Measurements from ENCODE around the gene CA11. TPM values are rescaled to one million over a fixed set of nuclear protein-coding genes. Genes with fewer than 3 reads are reported as not detected.

CA11 gene
- total and polyA plus RNA-seq, 2 experiments from 2014 or later = 8.8 to 29.7 TPM

DNA sequence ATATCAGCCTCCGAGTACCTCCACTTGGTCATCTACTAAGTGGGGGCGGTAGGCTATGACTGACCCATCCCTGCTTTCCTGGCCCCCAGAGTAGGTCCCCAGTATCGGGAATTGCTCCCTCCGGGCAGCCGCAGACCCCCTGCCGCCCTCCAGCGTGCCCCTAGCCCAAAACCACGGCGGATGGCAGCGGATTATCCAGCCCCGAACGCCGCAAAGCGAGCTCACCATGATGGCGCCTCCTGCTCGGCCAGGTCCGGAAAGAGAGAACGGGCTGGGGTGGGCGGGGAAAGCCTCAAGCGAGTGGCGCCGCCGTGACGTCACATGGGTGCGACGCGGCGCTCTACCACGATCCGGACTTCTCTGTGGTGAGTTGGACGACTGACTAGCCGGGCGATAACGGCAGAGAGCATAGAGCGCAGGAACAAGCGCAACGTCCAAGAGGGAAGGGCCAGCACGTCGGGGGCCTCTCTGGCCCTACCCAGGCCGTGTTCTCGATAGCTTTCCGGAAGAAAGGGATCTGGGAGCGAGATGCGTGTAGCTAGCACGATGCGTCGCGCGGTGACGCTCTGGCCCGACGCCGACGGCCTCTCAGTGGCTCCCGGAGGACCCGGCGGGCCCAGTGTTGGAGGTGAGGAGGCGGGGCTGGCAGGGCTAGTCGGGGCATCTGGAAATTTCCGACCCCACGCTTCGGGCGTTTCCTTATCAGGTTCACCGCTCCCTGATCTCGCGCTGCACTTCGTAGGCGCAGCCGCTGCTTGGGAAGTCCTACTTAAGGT is 26.9 kb downstream of the CA11 start, which contains the start of the genes RPL18 and SPHK2:
RPL18 (minus strand) TSS at position 263 of the 776 bp plus-strand sequence; CDS start at position 228, 35 bp downstream.
SPHK2 (plus strand) TSS at position 591 of the 776 bp plus-strand sequence. CDS start 1,009 bp downstream, outside the sequence.
- peaks cover 35% of the 10 kb centered on the region for H3K27me3 Mint-ChIP-seq (ENCODE audit: insufficient read depth, low read depth, poor library complexity)
- peak; percentile 98 for DNase-seq (ENCODE audit: low spot score)
- peak within 1 kb of the TSS; percentile 99 for H3K27ac ChIP-seq (ENCODE audit: low read depth)
- H3K79me2 ChIP-seq (replicated peaks; ENCODE audit: insufficient read depth) = peaks cover 40% of the 10 kb centered on the region
- peak within 1 kb of the TSS; percentile 15; the same call in 1 of the 2 replicates for H2AFZ ChIP-seq
- H3K4me3 Mint-ChIP-seq = peak within 1 kb of the TSS; percentile 93
- peak within 1 kb of the TSS; percentile 99 for H3K4me2 ChIP-seq
- peak within 1 kb of the TSS; percentile 97 for H3K4me3 ChIP-seq
- ATAC-seq = peak; percentile 66
- H3F3A ChIP-seq (replicated peaks; ENCODE audit: low read depth) = peaks cover 45% of the 10 kb centered on the region
- H3K4me1 Mint-ChIP-seq = peaks cover 49% of the 10 kb centered on the region
- no peak for TF ChIP-seq STAT1 (IDR thresholded peaks at IDR 0.05; ENCODE audit: unreplicated experiment)
- no peak for TF ChIP-seq EZH2 (IDR thresholded peaks at IDR 0.05; ENCODE audit: low read depth, unreplicated experiment)
- TF ChIP-seq EZH2phosphoT487 (IDR thresholded peaks at IDR 0.05; ENCODE audit: unreplicated experiment) = no peak
- no peak for TF ChIP-seq ZNF331 (CRISPR knock-in tag; IDR thresholded peaks at IDR 0.05; ENCODE audit: low read depth)
- TF ChIP-seq ZNF114 (CRISPR knock-in tag; IDR thresholded peaks at IDR 0.05) = no peak
- TF ChIP-seq ETS1 (IDR thresholded peaks at IDR 0.05) = peak; percentile 97
- peak; percentile 94 for TF ChIP-seq POLR2AphosphoS5 (IDR thresholded peaks at IDR 0.05; ENCODE audit: low read depth)
- peak; percentile 75 for TF ChIP-seq JUNB (IDR thresholded peaks at IDR 0.05; ENCODE audit: unreplicated experiment)
- no peak for TF ChIP-seq ZNF462 (CRISPR knock-in tag; IDR thresholded peaks at IDR 0.05)
- TF ChIP-seq, protein P1, sequence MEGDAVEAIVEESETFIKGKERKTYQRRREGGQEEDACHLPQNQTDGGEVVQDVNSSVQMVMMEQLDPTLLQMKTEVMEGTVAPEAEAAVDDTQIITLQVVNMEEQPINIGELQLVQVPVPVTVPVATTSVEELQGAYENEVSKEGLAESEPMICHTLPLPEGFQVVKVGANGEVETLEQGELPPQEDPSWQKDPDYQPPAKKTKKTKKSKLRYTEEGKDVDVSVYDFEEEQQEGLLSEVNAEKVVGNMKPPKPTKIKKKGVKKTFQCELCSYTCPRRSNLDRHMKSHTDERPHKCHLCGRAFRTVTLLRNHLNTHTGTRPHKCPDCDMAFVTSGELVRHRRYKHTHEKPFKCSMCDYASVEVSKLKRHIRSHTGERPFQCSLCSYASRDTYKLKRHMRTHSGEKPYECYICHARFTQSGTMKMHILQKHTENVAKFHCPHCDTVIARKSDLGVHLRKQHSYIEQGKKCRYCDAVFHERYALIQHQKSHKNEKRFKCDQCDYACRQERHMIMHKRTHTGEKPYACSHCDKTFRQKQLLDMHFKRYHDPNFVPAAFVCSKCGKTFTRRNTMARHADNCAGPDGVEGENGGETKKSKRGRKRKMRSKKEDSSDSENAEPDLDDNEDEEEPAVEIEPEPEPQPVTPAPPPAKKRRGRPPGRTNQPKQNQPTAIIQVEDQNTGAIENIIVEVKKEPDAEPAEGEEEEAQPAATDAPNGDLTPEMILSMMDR (conservative IDR thresholded peaks at IDR 0.05; ENCODE audit: low read depth in 2 of 2) = no peak
- TF ChIP-seq, protein P2, sequence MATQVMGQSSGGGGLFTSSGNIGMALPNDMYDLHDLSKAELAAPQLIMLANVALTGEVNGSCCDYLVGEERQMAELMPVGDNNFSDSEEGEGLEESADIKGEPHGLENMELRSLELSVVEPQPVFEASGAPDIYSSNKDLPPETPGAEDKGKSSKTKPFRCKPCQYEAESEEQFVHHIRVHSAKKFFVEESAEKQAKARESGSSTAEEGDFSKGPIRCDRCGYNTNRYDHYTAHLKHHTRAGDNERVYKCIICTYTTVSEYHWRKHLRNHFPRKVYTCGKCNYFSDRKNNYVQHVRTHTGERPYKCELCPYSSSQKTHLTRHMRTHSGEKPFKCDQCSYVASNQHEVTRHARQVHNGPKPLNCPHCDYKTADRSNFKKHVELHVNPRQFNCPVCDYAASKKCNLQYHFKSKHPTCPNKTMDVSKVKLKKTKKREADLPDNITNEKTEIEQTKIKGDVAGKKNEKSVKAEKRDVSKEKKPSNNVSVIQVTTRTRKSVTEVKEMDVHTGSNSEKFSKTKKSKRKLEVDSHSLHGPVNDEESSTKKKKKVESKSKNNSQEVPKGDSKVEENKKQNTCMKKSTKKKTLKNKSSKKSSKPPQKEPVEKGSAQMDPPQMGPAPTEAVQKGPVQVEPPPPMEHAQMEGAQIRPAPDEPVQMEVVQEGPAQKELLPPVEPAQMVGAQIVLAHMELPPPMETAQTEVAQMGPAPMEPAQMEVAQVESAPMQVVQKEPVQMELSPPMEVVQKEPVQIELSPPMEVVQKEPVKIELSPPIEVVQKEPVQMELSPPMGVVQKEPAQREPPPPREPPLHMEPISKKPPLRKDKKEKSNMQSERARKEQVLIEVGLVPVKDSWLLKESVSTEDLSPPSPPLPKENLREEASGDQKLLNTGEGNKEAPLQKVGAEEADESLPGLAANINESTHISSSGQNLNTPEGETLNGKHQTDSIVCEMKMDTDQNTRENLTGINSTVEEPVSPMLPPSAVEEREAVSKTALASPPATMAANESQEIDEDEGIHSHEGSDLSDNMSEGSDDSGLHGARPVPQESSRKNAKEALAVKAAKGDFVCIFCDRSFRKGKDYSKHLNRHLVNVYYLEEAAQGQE (IDR thresholded peaks at IDR 0.05; ENCODE audit: unreplicated experiment) = no peak
- peak; percentile 100 for TF ChIP-seq CREB1 (CRISPR knock-in tag; IDR thresholded peaks at IDR 0.05; ENCODE audit: low read depth)
- no peak for TF ChIP-seq NANOG (IDR thresholded peaks at IDR 0.05; ENCODE audit: borderline replicate concordance)
- H3K27ac Mint-ChIP-seq = peak within 1 kb of the TSS; percentile 98
- peaks cover 32% of the 10 kb centered on the region for H3K36me3 ChIP-seq (ENCODE audit: insufficient read depth)
- H3K9me3 Mint-ChIP-seq = no peaks in the 10 kb centered on the region; the same call in 1 of the 3 replicates
- H4K20me1 ChIP-seq (replicated peaks; ENCODE audit: insufficient read depth) = peaks cover 21% of the 10 kb centered on the region
- H3K4me1 ChIP-seq (ENCODE audit: insufficient read depth) = peaks cover 37% of the 10 kb centered on the region
- no peaks in the 10 kb centered on the region for H3K27me3 ChIP-seq (ENCODE audit: insufficient read depth)
- no peaks in the 10 kb centered on the region for H3K9me2 ChIP-seq (ENCODE audit: insufficient read depth)
- peaks cover 50% of the 10 kb centered on the region for H3K36me3 Mint-ChIP-seq (ENCODE audit: low read depth)

Measured in GM23338 (cell line).